COR-L47 (cell line): ENCODE data around the gene CLDN14.

ENCODE experiments used
- DNase-seq: peaks from one replicate; lab custom pipeline; 2025; lab: John Stamatoyannopoulos, UW

Gene CLDN14

DNA sequence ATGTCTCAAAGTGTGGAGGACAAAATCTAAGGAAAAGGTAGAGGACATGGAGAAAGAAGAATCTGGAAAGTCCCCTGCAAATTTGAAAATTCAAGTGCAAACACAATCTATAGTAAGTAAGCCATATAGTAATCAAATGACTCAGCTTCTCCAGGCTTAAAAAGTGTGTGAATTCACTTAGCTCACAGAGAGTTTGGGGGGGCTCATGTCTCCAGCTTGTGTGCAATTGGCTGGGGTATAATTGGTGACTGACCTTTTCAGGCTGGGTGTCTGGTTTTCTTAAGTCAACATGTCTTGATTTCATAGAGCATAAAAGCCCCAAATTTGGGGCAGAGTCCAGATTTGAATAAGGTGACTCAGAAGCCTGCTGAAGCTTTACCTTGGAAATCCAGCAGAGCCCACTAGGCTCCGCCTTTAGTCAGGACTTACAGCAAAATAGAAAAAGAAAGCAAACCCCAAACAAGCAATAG lies 8.6 kb downstream of the CLDN14 start:
- DNase-seq: no peak

DNA sequence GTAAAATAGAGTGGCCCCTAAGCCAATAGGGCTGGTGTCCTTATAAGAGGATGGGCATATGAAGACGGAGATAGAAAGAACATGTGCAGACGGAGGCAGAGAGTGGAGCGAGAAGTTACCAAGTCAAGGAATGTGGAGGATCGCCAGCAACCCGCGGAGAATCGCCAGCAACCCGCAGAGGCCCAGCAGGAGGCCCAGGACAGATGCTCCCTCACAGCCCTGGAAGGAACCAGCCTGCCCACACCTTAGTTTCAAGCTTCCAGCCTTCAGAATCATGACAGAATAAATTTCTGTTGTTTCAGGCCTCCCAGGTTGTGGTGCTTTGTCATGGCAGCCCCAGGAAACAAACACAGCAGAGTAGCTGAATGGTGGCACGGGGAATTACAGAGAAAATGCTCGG lies 9.6 kb downstream of the CLDN14 start:
- DNase-seq: no peak

DNA sequence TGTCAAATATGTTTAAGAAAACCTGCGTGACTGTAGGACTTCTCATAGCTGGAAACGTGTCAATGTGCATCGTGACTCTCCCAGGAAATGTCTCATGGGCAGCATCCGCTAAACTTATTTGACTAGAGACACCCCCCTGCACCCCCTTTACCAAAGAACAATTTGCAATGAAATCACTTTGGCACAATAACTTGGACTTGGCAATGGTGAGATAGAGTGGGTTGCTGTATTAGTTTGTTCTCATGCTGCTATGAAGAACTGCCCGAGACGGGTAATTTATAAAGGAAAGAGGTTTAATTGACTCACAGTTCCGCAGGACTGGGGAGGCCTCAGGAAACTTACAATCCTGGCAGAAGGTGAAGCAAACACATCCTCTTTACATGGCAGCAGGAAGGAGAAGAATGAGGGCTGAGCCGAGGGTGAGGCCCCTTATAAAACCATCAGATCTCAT lies 13.8 kb downstream of the CLDN14 start:
- DNase-seq: no peak

DNA sequence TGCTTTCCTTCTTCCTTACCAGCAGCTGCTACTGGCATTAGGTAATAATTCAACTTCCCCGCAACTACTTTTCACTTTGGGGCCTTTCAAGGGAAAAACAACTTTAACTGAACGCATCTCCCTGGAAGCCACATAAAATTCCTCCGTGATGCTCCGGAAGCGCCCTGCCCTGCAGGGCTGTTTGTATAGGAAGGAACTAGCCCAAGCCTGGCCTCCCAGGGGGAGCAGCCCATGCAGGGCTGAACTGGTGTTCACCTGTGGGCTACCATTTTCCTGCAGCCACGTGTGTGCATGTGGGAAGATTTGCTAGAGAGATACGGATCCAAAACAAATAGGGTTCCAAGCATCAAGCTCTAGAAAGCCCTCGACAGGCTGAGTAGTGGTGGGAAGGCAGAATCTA lies 14.4 kb downstream of the CLDN14 start:
- DNase-seq: no peak

DNA sequence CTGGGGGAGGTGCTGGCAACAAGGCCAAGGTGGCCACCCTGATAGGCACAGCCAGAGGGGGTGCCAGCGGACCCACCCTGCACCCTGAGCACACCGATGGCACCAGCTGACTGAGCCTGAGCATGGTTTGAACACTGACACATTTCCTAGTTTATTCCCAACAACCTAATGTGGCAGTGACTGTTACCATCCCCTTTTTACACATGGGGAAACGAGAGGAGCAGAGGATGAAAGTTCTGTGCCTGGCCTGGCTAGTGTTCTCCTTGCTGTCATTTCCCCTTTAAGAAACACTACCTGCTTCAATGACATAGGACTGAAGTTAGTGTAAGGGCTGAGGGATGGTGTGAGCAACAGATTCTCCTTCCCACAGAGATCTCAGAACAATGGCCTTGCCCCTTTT lies 15.3 kb downstream of the CLDN14 start:
- no peak for DNase-seq

DNA sequence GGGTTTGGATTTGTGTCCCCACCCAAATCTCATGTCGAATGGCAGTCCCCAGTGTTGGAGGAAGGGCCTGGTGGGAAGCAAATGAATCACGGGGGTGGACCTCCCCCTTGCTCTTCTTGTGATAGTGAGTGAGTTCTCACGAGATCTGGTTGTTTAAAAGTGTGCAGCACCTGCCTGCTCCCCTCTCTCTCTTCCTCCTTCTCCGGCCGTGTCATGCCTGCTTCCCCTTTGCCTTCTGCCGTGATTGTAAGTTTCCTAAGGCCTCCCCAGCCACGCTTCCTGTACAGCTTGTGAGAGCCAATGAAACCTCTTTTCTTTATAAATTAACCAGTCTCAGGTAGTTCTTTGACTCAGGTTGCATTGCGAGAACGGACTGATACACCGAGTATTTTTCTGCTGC lies 15.9 kb downstream of the CLDN14 start:
- no peak for DNase-seq

DNA sequence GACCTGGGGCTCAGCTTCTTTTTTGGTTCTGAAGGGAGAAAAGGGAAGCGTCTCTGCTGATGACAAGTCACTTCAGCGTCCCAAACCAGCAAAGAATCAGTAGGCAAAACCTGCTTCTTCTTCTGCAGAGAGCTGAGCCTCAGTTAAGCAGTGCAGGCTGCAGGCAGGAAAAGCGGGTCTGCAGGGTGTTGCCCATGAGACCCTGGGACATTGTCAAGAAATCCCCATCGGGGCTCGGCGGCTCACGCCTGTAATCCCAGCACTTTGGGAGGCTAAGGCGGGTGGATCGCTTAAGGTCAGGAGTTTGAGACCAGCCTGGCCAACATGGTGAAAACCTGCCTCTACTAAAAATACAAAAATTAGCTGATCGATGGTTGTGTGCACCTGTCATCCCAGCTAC lies 16.7 kb downstream of the CLDN14 start:
- no peak for DNase-seq

DNA sequence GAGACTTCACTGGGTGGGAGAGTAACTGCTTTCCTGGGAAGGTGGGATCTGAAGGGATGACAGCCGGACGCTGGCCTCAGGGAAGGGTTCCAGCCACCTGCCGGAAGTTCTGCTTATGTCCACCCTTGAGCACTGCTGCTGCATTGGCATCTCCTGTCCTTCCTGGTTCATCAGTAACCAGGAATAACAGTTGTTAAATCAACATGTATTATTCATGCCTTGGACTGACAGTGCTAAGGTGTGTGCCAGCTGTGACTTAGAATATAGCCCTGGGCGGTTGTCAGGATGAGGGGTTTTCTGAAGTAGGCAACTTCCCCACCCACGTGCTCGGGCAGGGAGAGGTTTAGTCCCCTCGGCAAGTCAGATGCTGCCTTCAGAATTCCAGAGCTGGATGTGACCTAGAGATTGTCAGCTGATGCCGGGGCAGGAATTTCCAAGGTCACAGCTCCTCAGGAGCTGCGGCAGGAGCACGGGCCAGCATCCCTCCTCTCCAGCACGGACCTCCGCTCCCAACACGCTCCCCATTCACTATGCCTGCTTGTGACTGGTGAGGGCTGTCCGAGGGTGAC lies 17.9 kb downstream of the CLDN14 start:
- DNase-seq: no peak

DNA sequence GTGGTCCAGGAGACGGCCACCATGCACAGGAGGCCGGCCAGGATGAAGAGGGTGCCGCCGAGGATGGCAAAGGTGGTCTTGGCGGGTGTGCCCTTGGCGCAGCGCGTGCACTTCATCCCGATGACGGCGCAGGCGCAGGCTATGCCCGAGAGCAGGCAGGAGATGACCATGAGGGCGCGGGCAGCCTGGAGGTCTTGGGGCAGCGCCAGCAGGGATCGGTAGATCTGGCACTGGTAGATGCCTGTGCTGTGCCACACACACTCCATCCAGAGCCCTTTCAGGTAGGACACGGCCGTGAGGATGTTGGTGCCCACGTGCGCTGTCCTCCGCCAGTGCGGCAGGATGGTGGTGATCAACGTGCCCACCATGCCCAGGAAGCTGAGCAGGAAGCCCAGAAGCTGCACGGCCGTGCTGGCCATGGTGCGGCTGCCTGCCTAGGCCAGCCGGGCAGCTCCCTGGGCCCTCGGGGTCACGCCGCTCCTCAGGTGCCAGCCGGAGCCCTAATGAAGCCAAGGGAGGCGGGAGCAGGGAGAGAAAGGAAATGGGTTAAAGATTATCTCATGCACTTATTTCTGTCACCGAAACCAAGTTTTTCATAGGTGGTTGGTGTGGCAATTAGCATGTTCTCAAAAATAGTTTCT lies 18.5 kb downstream of the CLDN14 start:
- DNase-seq: no peak

DNA sequence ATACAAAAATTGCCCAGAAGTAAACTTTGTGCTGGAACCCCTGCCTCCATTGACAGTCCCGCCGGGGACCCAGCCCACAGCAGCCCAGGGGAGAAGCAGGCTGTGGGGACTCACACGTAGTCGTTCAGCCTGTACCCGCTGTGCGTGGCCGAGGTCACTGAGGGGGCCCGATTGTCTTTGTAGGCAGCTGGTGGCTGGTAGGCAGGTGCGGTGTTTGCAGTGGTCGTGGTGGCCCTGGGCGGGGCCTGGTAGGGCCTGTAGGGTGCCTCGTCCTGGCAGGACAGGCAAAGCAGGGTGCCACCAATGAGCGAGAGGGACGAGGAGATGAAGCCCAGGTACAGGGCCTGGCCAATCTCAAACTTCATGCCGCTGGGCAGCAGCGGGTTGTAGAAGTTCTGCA lies 19.1 kb downstream of the CLDN14 start:
- DNase-seq: no peak

DNA sequence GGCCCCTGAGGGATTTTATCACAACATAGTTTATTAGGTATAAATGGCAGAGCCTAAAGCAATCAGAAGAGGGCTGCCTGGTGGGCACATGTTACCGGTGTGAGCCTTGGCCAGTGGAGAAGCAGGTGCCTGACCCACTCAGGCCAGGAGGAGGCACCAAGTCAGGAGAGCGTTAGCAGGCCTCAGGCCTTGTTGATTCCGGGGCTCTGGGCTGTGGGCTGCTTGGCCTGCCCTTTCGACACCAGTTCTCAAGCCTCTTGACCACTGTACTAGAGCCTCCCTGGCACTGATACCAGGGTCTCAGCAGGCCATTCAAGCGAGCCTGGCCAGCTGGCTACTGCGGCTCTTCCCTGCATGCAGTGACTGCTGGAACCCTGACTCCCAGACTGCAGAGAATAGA lies 20.8 kb downstream of the CLDN14 start:
- DNase-seq: no peak

DNA sequence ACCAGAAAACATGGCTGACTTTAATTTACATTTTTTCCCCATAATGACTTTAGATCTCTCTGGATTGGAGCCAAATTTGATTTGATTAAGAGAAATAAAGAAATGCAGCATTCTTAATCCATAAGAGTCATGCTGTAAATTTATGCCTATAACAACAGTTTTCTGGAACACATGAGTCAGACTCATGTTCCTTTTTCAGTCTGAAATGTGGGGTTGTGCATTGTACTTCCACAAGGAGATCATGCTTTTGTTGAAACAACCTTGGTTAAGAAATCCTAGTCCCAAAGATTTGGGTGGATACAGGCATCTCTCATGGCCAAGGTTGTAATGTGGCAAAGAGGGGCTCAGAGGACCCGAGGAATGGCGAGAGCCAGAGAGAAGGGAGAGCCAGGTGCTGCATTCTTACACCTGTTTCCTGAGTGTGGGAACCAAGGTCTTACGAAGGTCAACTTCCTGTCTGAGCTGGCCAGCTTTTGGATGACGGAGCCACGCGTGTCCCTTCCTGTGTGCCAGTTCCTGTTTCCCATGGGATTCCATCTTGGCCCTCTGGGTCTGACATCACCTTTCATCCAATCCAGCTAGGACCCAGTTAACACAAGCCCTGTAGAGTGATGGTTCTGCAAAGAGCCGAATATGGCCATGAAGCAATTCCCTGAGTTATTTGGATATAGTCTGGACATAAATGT lies 23.1 kb downstream of the CLDN14 start:
- DNase-seq: no peak

DNA sequence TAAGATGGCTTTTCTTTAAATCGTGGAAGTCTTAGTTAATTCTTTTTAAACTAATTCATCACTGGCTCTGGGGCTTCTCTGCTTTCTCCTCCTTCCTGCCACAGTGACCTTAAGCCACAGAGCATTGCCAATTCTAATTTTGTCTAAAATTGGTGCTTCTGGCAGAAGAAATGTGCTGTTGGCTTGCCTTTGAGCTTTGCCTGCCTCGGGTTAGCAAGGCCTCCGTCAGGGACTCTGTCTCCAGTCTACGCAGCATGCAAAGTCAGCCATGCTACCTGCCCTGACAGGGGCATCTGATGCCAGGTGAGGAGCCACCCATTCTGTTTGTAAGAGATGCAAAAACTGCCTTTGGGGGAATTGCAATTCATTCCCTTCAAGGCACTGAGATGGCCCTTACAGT lies 25.2 kb downstream of the CLDN14 start:
- no peak for DNase-seq

DNA sequence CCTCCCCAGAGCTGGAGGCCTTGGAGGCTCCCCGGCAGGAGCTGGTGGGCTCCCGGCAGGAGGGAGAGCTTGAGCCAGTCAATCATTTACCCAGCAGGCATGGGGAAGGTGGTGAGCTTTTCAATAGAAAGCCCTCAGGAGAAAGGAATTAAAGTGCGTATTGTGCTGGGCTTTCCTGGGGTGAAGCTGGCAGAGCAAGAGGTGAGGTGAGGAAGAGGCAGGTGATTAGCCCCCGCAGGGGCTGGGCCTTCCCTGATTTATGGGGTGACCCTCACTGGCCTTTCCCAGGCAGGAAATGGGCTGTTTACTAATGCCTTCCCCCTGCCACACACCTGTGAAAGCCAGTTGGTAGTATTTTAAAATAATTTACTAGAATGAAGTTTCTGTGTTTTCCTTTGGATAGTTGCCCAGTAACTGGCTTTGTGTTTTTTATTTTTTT lies 25.8 kb downstream of the CLDN14 start:
- peak; percentile 88 for DNase-seq

DNA sequence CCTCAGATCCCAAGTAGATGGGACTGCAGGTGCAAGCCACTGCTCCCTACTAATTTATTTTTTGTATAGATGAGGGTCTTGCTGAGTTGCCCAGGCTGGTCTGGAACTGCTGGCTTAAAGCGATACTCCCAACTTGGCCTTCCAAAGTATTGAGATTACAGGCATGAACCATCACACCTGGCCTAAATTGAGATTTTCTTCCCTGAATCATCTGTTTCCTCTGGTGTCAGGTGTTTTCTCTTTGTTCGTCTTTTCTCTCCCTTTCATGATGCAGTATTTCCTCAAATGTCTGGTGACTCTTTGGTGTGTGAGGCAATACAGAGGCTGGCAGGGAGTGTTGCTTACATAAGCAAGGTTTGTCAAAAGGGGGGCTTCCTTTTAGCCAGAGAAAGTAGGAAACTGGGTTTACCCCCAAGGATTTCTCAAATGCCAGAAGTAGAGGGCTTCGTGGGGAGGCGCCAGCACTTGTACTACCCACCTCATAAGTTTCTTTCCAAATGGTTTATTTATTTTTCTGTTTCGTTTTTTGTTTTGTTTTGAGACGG lies 27.6 kb downstream of the CLDN14 start:
- no peak for DNase-seq

DNA sequence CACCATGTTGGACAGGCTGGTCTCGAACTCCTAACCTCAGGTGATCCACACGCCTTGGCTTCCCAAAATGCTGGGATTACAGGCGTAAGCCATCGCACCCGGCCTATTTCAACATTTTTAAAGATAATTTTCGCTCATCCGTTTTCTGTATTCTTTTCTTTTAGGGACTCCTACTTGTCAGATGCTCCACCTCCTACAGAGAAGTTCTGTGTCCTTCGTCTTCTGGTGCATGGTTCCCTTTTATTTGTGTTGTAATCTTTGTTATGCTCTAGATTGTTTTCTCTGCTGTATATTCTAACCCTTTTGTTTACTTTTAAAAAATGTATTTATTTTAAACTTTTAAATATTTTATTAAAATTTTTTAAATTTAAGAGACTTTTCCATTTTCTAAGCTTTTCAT lies 28.4 kb downstream of the CLDN14 start:
- DNase-seq: no peak

DNA sequence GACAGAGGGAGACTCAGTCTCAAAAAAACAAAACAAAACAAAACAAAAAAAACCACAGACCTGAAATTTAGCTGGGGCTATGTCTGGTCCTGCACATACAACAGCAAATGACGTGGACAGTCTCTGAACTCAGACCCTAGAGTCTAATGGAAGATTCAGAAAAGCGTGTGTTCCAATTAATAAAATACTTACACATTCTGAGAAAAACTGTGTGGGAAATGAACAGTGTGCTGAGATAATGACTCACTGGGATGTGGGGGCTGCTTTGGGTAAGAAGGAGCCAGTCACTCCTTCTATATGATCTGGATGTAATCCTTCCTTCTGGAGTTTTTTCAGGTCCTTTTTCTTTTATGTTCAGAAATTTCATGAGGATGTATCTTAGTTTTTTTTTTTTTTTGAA lies 29.4 kb downstream of the CLDN14 start:
- no peak for DNase-seq

DNA sequence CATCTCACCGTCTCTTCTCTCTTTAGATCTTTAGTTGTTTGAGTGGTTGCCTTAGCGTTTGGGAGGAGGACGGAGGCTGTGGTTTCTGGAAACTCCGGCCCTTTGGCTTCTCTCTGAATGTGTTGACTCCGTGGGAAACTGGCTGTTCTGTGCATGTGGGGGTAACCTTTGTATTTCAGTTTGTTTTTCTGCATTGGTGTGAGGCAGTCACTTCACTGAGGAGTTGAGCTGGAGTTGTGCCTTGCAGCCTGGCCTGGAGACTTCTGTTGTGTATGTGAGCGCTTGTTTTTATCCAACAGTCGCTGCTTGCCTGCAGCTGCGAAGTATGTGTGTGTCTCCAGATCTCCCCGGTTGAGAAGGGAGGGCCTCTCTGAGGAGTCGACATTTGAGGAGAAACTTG lies 33.6 kb downstream of the CLDN14 start:
- DNase-seq: no peak

DNA sequence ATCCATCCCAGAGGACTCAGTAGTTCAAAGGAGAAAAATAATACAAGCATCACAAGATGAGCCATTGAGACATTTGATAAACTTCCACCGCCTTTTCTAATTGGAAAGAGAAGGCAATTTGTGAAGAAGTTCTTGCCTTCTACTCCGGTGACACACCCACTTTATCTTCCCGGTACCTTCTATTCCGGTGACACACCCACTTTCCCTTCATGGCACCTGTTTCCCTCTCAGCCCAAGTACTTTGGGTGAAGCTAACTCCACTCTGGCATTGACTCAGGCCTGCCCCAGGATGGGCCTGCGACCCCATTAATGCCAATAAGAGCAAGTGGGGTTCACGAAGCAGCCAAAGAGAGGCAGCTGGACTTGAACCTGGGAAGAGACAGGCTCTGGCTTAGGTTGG lies 38.2 kb downstream of the CLDN14 start:
- DNase-seq: no peak

DNA sequence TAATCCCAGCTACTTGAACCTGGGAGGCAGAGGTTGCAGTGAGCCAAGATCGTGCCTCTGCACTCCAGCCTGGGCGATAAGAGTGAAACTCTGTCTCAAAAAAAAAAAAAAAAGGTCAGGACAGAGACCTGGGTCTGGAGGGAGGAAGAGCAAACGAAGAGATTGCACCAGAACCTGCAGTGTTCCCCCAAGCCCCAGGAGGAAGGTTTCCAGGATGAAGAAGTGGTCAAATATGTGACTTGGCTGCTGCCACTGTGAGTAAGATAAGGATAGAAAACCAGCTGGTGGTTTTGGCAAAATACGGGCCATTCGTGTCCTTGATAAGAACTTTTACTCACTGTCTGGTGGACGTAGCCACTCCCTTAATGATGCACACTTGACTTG lies 42.2 kb downstream of the CLDN14 start:
- DNase-seq: no peak

DNA sequence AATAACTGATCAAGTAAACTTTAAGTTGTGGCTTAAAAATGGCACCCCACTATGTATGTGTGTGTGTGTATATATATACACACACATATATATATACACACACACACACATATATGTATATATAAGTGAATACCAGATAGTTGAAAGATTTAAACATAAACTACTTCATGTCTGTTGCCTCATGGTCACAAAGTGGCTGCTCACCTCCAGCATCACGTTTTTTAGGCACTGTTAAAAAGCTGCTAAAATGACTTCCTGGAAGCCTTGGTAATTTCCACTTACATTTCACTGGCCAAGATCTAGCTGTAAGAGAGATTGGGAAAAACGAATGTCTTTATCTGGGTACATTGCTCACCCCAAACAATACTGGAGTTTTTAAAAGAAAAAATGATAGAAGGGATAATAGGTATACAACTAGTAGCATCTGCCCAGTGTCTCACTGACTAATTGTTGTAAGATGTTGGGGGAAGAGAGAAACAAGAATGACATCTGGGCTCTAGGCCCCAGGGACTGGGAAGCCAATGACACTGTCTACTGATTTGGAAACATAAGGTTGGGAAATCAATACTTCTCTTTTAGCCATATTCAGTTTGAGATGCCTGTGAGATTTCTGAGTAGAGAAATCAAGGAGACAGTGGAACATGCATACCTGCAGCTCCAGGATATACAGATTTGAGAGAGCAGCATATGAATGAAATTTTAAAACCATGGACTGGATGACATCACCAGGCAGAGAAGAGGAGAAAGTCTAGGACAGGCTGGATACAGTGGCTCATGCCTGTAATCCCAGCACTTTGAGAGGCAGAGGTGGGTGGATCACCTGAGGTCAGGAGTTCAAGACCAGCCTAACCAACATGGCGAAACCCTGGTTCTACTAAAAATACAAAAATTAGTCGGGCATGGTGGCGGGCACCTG lies 42.8 kb downstream of the CLDN14 start:
- no peak for DNase-seq

DNA sequence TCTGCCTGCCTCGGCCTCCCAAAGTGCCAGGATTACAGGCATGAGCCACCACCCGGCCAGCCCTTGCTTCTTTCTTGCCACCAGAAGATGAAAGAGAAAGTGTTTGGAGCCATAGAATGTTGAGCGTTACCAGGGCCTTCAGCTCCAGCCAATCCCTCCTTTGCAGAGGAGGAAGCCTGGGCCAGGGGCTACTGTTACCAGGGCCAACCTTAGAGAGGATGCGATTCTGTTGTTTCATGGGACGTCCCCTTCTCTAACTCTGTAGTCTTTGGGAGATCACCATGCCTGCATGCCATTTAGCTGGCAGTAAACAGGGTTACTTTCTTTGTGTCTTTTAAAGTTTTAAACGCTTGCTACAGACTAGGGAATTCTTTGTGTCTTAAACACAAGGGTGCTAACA lies 45.8 kb downstream of the CLDN14 start:
- DNase-seq: no peak
